Hematopoietic multipotent progenitor cell treated with erythropoietin and hydrocortisone succinate and interleukin-3 and kit ligand, for 6 days (in vitro differentiated cells): ENCODE measurements around the gene AIF1.

Source experiments
- DNase-seq: peaks from one replicate; pipeline ENCODE4 v3.0.0-alpha.2; 2015

Gene AIF1

DNA sequence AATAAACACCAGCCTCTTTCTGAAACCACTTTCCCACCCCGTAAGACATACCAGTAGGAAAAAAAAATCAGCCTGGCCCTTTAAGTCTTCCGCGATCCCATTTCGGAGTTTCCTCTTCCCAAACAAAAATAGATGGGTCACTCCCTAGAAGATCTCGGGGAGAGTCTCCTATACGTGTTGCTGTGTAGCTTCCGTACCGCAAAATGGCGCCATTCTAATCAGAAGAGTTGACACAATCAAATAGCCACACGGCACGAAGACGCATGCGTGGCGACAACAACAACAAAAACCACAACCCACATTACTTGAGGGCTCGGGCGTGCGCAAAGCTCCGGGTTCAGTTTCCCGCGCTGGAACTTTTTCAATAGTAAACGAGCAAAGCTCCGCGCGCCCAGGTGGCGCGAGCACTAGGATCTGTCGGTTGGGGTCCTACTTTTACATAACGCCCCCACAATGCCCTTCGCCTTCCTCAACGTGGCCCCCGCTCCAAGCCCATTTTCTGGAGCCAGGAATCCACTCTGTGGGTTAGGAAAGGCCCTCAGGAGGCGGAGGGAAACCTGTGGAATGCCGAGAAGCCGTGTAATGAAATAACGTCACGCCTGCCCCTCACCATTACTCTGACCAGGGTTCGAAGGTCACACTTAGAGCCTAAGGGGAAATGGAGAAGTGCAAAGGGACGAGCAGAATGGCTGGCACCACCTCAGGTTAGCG, 49.9 kb downstream of the AIF1 start, which contains the start of gene GPANK1:
Gene GPANK1, minus strand, starts transcription at position 208 of the 711 bp plus-strand sequence. CDS start 519 bp downstream, outside the sequence.
- peak; percentile 99 for DNase-seq

DNA sequence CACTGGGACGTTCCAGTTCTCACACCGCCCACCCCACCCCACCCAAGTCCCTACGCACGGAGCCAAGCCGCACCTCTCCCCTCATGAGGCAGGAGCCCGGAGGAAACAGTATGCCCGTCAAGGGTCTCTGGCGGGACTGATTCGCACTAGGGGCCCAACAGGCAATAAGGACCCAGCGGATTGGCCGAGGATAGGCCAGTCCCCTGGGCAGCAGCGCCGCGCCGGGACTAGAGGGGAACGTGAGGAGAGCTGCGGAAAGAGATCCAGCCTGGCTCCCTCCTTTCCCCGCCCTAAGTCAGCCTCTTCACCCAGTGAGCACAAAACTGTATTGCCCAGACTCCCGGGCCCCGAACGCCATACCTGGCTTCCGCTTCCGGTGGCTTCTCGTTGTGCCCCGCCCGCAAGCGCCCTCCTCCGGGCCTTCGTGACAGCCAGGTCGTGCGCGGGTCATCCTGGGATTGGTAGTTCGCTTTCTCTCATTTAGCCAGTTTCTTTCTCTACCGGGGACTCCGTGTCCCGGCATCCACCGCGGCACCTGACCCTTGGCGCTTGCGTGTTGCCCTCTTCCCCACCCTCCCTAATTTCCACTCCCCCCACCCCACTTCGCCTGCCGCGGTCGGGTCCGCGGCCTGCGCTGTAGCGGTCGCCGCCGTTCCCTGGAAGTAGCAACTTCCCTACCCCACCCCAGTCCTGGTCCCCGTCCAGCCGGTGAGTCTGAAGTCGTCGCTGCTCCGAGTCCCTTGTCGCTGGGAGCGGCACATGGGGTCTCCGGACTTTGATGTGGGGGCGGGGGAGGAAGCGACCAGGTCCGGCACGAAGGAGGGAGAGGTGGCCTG, 50.7 kb downstream of the AIF1 start, which contains the start of gene CSNK2B:
Gene CSNK2B, plus strand, starts transcription at position 580 of the 836 bp plus-strand sequence. CDS start 752 bp downstream, outside the sequence.
- DNase-seq, result peak; percentile 99

DNA sequence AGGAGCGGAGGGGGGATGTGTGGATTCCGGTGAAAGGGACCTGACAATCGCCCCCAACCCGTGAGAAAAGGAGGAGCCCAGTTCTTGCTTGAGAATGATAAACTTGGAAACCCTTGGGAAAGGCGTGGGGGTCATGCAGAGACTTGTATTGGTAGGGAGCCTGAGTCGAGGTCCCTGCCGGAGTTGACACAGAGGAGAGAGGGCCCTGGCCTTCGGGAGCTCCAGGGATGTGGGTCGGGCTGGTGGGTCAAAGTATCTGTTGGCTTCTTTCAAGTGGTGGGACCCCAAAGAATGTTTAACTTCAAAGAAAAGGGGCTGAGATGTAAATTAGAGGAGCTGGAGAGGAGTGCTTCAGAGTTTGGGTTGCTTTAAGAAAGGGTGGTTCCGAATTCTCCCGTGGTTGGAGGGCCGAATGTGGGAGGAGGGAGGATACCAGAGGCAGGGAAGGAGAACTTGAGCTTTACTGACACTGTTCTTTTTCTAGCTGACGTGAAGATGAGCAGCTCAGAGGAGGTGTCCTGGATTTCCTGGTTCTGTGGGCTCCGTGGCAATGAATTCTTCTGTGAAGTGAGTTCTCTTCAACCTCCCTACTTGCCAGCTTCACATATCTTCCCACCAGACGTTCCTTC, 51.4 kb downstream of the AIF1 start:
- peak; percentile 42 for DNase-seq
